SK-N-SH treated with all-trans-retinoic acid at 6 μM for 48 hours (cell line): ENCODE measurements around the gene NOX4.

Experiments used
- PATZ1 ChIP-seq: fragments of 250-450 bp; sonication (Bioruptor Pico); IDR thresholded peaks from 2 replicates; pipeline ENCODE4 v1.8.0; 2020; ENCODE audit warnings: mild to moderate bottlenecking, moderate library complexity, borderline replicate concordance
- RARB ChIP-seq: fragments of 250-450 bp; sonication (Bioruptor Pico); IDR thresholded peaks from 2 replicates; pipeline ENCODE4 v1.8.0; 2021; ENCODE audit warnings: mild to moderate bottlenecking, moderate library complexity
- TCF4 ChIP-seq: fragments of 250-450 bp; sonication (Bioruptor Pico); IDR thresholded peaks from 2 replicates; pipeline ENCODE4 v1.8.0; 2021; ENCODE audit warnings: mild to moderate bottlenecking, moderate library complexity, borderline replicate concordance
- ZFP30 ChIP-seq: fragments of 450-650 bp; formaldehyde crosslinking; IDR thresholded peaks from 2 replicates; pipeline ENCODE4 v1.5.0; 2022; ENCODE audit warnings: mild to moderate bottlenecking, moderate library complexity

- no peak for TF ChIP-seq PATZ1
- no peak for TF ChIP-seq TCF4 (CRISPR knock-in tag)
- TF ChIP-seq ZFP30 (CRISPR knock-in tag) = no peak
- no peak for TF ChIP-seq RARB (CRISPR knock-in tag)
These were observed 6.3 kb downstream of the NOX4 start for GRCh38 chr11:89484896-89485295.
